GM15510 (cell line): Measurements from ENCODE around the gene SLC17A1.

Experiments
- POLR2A ChIP-seq: IDR thresholded peaks from 3 replicates; pipeline ENCODE4 v1.6.1; 2011; ENCODE audit warnings: borderline replicate concordance; ENCODE audit not compliant: insufficient read length; ENCODE audit errors: extremely low read depth

The SLC17A1 gene

DNA sequence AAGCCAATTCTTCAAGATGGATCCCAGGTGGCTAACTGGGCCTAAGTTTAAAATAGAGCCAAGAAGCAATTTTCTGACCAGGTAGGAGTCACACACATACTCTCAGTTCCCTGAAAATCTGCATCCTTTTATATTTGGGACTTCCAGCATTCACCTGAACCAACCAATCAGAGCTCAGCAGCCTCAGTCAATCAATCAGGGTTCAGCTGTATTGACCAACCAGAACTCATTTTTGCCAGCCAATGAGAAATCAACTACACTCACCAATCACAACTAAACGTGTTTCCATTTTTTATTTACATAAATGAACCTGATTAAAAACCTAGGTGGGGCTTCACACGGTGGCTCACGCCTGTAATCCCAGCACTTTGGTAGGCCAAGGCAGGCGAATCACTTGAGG is 39.8 kb downstream of the SLC17A1 start:
- no peak for TF ChIP-seq POLR2A

- no peak for TF ChIP-seq POLR2A
Measured at GRCh38 chr6:25789475-25789874, 42.4 kb downstream of the SLC17A1 start.

GRCh38 chr6:25788305-25788922 is 43.4 kb downstream of the SLC17A1 start:
- no peak for TF ChIP-seq POLR2A

DNA sequence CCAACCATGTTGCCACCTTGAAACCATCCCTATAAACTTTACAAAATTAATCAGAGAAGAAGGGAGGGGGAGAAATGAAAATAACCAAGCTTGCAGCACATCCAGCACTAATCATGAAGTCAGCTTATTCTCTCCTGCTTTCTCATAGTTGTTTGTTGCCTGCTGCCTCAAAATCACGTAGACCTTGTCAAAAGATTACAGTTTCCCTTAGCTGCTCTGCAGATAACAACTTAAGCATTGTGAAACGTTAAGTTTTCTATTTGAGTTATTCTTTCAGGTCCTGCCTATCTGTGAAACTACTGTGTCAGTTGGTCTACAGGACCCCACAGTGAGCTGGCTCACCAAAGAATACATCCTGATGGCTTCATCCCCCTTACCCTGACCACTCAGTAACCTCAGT is 44.4 kb downstream of the SLC17A1 start:
- no peak for TF ChIP-seq POLR2A

- TF ChIP-seq POLR2A = no peak
Measured at GRCh38 chr6:25781134-25781533, 50.7 kb downstream of the SLC17A1 start.

DNA sequence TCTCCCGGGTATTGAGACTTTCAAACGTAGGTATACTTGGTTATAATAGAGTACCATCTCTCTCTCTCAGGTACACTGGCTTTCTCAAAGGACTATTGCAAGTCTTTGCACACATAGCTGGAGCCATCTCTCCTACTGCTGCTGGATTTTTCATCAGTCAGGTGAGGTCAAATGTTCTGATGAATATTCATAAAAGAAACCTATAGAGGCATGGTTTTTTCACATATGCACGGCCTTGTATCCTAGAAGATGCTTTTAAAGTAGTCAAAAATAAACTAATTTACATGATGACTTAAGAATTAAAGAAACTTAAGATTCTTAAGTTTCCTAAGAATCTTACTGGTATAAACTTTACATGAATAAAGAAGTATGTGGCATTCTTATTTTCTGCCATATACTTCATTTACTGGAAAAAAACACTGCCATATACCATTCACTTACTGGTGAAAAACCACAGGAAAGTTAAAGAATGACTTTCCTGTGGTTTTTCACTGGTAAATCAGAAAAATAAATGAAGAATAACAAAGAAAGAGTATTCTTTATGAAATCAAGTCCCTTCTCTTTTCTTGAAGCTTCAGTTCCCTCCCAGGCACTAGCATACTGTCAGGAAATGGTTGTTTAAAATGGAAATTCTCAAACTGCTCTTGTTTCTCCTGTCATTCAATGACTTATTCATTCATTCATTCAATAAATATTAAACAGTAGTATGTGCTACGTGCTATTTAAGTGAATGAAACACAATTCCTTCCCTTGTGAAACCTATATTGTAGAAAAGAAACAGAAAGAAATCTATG is 53.8 kb downstream of the SLC17A1 start:
- no peak for TF ChIP-seq POLR2A

GRCh38 chr6:25777031-25777430 is 54.8 kb downstream of the SLC17A1 start:
- TF ChIP-seq POLR2A = no peak

- TF ChIP-seq POLR2A = no peak
Measured at GRCh38 chr6:25774120-25774715, 57.6 kb downstream of the SLC17A1 start.

GRCh38 chr6:25769983-25770382 is 61.9 kb downstream of the SLC17A1 start:
- no peak for TF ChIP-seq POLR2A

- no peak for TF ChIP-seq POLR2A
Measured at GRCh38 chr6:25768566-25768965, 63.3 kb downstream of the SLC17A1 start.

- no peak for TF ChIP-seq POLR2A
Measured at GRCh38 chr6:25764611-25765010, 67.2 kb downstream of the SLC17A1 start.

GRCh38 chr6:25757936-25758642 is 73.8 kb downstream of the SLC17A1 start:
- TF ChIP-seq POLR2A = no peak

DNA sequence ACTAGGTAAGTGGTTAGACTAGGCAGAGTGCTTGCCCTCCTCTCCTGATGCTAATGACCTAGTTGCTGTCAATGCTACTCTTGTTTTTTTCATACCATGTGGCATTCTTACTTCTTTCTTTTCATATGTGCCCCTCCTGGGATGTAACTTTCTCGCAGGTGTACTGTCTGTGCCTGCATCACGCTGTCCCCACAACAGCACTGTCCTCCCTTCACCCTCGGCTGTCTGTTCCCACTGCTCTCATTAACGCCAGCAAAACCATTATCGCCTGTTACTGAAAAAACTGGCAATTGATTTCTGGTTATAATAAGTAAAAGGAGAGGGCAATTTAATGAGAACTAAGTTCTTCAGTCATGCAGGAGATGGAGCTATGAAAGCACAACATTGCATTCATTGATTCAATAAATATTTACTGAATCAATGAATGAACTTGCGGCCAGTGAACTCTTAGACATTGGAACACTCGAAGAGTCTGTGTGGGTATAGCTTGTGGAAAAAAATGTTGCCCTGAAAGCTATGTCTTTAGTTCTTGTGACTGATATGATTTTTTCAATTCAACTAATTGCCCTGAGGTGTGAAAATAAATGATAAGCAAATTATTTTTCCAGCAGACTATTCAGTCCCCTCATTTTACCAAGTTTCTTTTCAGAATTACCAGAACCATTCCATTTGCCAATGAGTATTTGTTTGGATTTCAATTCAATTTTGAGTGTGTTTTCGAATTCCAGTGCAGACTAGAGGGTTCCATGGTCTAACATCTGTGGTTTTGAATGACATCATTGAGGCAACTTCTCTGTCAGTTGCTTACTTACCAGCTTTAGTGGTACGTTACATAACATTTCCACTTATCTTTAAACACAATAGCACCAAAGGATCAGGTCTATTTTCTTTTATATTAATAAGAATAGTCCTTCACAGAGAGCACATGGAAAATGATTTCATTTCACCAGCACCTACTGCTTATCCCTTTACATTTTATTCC is 75.2 kb downstream of the SLC17A1 start:
- no peak for TF ChIP-seq POLR2A

- TF ChIP-seq POLR2A = no peak
Measured at GRCh38 chr6:25755483-25755882, 76.4 kb downstream of the SLC17A1 start.
